Natural killer cell treated with Interleukin-12 subunit alpha and Interleukin-12 subunit beta and Interleukin-15 and Interleukin-18, amount 100 ng/mL, for 72 hours (primary cell): ENCODE results near the gene FZD2. TPM values are rescaled to one million over a fixed set of nuclear protein-coding genes. Genes with fewer than 3 reads are reported as not detected.

Source experiments
- ATAC-seq, 2 donors: fragments of 150-1000 bp; cut with Tn5 transposase in 1 of 2; sonication (Bioruptor Pico), chemical (Tn5 transposase) in 1 of 2; 2 replicates each; pipeline ENCODE4 v1.10.0; 2021
- DNase-seq: peaks from one replicate; pipeline ENCODE4 v3.0.0; 2022; ENCODE audit warnings: low spot score
- H3K27ac Mint-ChIP-seq, 2 donors: 1 replicate in 1 of 2; 2 replicates in 1 of 2; pipeline ENCODE4 v1.8.0; 2022; ENCODE audit warnings: mixed read lengths in 2 of 2, mild to moderate bottlenecking in 1 of 2, moderate library complexity in 1 of 2
- H3K27me3 Mint-ChIP-seq, 2 donors: 1 replicate in 1 of 2; 2 replicates in 1 of 2; pipeline ENCODE4 v1.8.0; 2022; ENCODE audit warnings: mixed read lengths in 2 of 2
- H3K36me3 Mint-ChIP-seq: one replicate; pipeline ENCODE4 v1.8.0; 2022; ENCODE audit warnings: mixed read lengths
- H3K4me1 Mint-ChIP-seq, 2 donors: 1 replicate in 1 of 2; 2 replicates in 1 of 2; pipeline ENCODE4 v1.8.0; 2022; ENCODE audit warnings: low read depth in 2 of 2, mixed read lengths in 2 of 2, mild to moderate bottlenecking in 1 of 2
- H3K4me3 Mint-ChIP-seq: one replicate; pipeline ENCODE4 v1.8.0; 2022; ENCODE audit warnings: mixed read lengths
- H3K9me3 Mint-ChIP-seq: 2 replicates; pipeline ENCODE4 v1.8.0; 2022; ENCODE audit warnings: mixed read lengths
- total RNA-seq, 2 donors: library from RNA; stranded (reverse); gene quantifications; one replicate each; pipeline ENCODE4 v1.2.3, GENCODE V29; 2022

Gene FZD2
- total RNA-seq, 2 donors from 2014 or later, result 0.20 TPM; not detected in 1

DNA sequence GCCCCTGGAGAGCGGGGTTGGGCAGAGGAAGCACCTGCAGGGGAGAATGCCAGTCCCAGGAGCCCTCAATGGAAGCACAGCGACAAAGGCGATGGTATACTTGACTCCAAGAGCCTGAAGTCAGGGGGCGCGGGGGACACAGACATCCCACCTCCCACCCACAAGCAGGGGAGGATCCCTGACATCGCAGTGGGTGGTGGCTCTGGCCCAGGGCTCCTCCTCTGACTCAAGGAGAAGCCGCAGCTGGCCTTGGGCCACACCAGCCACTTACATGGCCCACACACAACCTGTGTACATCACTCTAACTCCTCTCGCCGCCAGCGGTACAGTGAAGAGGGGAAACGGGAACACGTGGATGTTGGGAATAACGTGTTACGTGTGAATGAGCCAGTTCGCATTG is 44.3 kb downstream of the FZD2 start:
- DNase-seq, result no peak
- Mint-ChIP-seq H3K27me3 (peaks cover 0 to 9% of the 10 kb centered on the region in 2 donors), H3K27ac (no peak overlapping the region), H3K9me3 (no peaks in the 10 kb centered on the region), H3K4me1 (no peaks in the 10 kb centered on the region), H3K4me3 (no peak overlapping the region), H3K36me3 (no peaks in the 10 kb centered on the region)
- no peak for ATAC-seq

DNA sequence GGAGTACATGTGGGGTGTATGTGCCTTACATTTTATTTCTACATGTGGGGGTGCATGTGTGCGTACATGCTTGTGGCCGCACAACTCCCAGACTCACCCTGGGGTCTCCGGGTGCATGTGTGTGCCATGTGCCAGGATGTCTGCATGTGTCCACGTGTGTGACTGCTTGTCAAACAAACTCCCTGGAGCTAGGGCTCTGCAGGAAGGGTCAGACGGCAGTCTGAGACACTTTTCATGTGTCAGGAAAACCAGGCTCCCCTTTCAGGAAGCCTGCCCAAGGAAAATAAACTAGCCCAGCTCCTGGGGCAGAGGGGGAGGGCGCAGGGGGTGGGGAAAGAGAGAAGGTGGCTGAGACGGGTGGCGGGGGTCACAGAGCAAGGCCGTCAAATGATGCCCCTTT is 44.7 kb downstream of the FZD2 start:
- Mint-ChIP-seq H3K9me3 (no peaks in the 10 kb centered on the region), H3K27me3 (peaks cover 0 to 9% of the 10 kb centered on the region in 2 donors), H3K27ac (no peak overlapping the region), H3K4me3 (no peak overlapping the region), H3K36me3 (no peaks in the 10 kb centered on the region), H3K4me1 (no peaks in the 10 kb centered on the region)
- DNase-seq (no peak), ATAC-seq (no peak)

DNA sequence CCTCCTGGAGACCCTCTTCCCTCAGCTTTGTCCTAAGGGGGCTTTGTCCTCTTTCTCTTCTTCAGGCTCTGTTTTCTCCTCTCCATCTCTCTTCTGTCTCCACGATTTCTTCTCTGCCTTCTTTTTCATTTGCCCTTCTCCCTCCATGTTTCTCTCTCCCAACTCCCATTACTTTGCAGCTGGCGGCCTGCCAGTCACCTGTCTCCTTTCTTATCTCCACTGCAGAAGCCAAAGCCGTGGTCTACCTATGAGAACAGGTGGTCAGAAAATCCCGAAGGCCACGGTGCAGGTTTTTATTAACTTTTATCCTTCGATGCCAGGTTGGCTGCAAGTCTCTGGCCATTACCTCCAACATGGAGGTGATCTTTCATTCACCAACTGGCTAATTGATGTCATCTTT is 45.1 kb downstream of the FZD2 start:
- ATAC-seq (no peak), DNase-seq (no peak)
- H3K36me3 Mint-ChIP-seq, result no peaks in the 10 kb centered on the region
- no peak overlapping the region for H3K27ac Mint-ChIP-seq
- no peak overlapping the region for H3K4me3 Mint-ChIP-seq
- H3K27me3 Mint-ChIP-seq, result peaks cover 0 to 9% of the 10 kb centered on the region in 2 donors
- no peaks in the 10 kb centered on the region for H3K9me3 Mint-ChIP-seq
- H3K4me1 Mint-ChIP-seq, result no peaks in the 10 kb centered on the region

DNA sequence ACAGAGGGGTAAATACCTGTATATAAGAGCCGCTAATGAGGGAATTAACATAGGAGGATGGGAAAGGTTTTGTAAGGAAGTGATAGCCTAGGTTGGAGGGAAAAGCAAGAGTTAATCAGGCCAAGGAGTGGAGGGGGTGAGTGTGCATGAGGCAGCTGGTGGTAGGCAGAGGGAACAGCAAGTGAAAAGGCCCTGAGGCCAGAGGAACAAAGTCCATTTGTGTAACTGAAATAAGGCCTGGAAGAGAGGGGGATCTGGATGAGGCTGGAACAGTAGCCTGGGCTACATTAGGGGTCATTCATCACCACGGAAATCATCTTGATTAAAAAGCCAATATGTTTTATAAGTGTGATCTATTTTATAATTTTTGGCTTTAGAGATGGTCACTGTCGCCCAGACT is 45.7 kb downstream of the FZD2 start:
- ATAC-seq, result no peak
- H3K27me3 Mint-ChIP-seq, result peaks cover 0 to 9% of the 10 kb centered on the region in 2 donors
- H3K9me3 Mint-ChIP-seq, result no peaks in the 10 kb centered on the region
- H3K27ac Mint-ChIP-seq, result no peak overlapping the region
- no peaks in the 10 kb centered on the region for H3K4me1 Mint-ChIP-seq
- H3K36me3 Mint-ChIP-seq, result no peaks in the 10 kb centered on the region
- no peak for DNase-seq
- H3K4me3 Mint-ChIP-seq, result no peak overlapping the region

DNA sequence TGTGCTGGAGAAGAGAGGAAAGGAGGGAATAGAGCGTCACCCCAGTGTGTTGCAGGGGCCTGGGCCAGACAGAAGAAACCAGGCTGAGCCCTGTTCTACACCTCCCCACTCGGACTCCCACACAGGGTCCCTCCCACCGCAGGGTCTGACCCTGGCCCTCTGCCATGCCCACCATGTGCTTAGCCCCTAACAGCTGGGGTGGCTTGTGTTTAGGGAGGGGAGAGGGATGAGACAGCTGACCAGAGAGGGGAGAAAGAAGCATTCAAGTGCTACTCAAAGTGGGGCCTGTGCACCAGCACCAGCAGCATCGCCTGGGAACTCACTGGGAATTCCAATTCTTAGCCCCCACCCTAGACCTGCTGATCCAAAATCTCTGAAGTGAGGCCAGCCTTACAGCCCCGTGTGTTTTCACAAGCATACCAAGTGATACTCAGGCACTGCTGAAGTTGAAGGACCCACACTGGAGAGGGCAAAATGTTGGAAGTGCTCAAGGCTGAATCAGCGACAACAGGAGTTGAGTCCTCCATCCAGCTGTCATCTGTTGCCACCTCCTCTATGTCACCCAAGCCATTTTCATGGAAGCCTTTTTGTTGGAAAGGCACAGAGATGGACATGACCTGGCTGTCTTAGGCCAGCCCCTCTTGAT is 47.0 kb downstream of the FZD2 start:
- Mint-ChIP-seq H3K36me3 (no peaks in the 10 kb centered on the region), H3K9me3 (no peaks in the 10 kb centered on the region), H3K4me1 (no peaks in the 10 kb centered on the region), H3K27ac (no peak overlapping the region), H3K4me3 (no peak overlapping the region), H3K27me3 (peaks cover 0 to 9% of the 10 kb centered on the region in 2 donors)
- ATAC-seq, result no peak
- DNase-seq, result no peak

DNA sequence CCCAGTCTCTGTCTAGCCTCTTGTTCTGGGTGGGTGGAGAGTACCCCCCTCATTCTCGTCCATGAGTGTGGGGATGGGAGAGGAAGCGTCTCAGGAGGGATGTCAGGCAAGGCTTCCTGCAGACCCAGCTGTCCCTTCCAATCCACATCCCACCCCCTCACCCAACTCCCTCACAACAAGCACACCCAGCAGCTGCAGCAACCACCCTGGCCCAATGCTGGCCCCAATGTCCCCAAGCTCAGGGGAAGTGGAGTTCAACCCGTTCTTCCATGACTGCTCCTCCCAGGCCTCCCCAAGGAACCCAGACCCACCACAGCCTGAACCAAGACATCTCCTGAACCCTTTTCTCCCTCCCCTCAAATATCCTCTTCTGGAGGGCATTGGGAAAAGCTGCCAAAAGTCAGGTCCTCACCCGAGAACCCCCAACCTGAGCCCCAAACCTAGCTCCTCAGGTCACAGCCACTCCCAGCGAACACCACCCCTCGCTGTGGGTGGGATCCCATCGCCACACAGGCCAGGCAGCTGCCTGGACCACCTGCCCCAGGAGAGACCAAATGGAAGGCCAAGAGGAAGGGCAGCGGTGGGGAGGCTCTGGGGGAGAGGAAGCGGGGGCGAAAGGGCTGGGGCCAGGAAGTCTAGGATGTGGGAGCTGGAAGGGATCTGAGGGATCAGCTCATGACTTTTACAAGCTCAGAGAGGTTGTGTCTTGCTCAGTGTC is 47.6 kb downstream of the FZD2 start:
- DNase-seq (no peak), ATAC-seq (no peak)
- Mint-ChIP-seq H3K36me3 (no peaks in the 10 kb centered on the region), H3K27ac (no peak overlapping the region), H3K4me1 (no peaks in the 10 kb centered on the region), H3K27me3 (peaks cover 0 to 9% of the 10 kb centered on the region in 2 donors), H3K9me3 (no peaks in the 10 kb centered on the region), H3K4me3 (no peak overlapping the region)

DNA sequence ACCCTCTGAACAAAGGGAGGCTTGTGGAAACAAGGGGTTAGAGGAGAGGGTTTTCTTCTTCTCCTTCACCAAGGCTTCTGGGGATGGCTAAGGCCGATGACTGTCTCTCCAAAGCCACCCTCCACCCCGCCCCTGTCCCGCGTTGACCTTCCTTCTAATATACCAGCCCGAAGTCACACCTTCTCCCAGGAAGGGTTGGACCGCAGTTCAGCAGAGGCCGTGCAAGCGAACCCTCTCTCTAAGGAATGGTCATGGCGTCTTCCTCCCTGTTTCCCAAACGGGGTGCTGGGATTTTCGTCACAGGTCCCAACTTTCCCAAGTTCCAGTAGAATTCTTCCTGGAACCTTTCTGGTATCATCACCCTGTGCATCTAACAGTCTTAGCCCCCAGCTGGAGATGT is 49.4 kb downstream of the FZD2 start:
- Mint-ChIP-seq H3K4me1 (no peaks in the 10 kb centered on the region), H3K27me3 (peaks cover 2 to 9% of the 10 kb centered on the region in 2 donors), H3K27ac (no peak overlapping the region), H3K4me3 (no peak overlapping the region), H3K9me3 (no peaks in the 10 kb centered on the region), H3K36me3 (no peaks in the 10 kb centered on the region)
- ATAC-seq (no peak), DNase-seq (no peak)

DNA sequence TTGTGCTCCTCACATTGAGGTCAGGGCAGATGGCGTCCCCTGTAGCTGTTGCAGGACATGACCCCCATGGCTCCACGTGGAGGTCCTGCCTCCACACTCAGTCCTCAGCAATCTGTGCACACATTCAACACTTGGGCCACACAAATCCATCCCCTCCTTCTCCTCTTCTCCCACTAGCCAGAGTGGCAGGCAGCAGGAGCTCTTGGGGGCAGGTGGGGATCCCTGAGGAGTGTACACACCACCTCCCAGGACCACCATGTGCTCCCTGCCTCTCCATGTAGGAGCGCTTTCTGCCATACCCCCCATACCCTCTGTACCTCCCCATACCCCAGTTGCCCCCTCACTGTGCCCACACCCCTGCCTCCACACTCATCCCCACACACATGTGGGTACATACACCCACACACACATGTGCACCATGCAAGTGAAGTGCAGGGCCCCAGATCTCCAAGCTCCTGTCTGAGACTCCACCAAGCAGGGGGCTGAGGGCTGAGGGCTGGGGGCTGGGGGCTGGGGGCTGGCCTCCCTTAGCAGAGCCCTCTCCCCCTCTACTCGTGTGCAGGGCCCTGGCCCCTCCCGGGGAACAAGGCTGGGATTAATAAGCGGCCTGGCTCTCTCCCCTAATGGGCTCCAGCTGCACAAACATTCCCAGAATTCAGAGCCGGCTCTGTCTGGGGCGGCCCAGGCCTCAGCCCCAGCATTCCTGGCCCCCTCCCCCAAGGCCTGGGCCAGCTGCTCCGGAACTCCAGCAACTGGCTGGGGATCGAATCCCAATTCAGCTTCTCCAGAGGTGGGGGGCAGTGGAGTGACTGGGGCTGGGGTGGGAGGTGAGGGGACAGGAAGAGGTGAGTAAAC is 50.8 kb downstream of the FZD2 start:
- ATAC-seq (no peak), DNase-seq (no peak)
- peaks cover 0 to 3% of the 10 kb centered on the region in 2 donors for H3K27me3 Mint-ChIP-seq
- H3K36me3 Mint-ChIP-seq, result no peaks in the 10 kb centered on the region
- H3K27ac Mint-ChIP-seq, result no peak overlapping the region
- H3K4me3 Mint-ChIP-seq, result no peak overlapping the region
- H3K4me1 Mint-ChIP-seq, result no peaks in the 10 kb centered on the region
- H3K9me3 Mint-ChIP-seq, result no peaks in the 10 kb centered on the region

DNA sequence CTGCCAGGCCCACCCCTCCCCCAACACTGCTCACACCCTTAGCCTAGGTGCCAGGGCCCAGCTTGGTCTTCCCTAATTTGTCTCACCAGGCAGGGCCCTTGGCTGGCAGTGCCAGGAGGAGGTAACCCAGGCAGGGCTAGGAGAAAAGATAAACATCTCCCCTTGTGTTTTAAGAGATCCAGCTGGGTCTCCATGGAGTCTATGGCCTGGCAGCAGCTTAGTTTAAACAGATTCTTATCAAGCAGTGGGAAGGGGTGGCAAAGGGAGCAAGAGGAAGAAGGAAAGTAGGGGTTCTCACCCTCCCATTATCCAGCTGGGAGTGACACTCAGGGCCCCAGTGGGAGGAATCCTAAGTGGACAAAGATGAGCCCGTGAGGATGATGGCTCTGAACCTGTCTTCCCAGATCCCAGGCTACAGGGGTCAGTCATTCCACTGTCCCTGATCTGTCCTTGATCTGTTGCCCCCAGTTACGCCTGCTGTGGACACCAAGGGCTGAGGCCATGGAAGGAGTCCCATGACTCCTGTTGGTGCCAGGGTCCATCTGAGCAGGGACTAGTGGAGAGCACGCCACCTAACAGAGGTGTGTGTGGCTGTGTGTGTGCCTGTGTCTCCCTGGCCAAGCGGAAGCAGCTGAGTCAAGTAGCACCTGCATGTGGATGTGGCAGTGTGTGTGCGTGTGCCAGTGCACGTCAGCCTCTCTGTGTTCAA is 51.6 kb downstream of the FZD2 start:
- no peak overlapping the region for H3K27ac Mint-ChIP-seq

DNA sequence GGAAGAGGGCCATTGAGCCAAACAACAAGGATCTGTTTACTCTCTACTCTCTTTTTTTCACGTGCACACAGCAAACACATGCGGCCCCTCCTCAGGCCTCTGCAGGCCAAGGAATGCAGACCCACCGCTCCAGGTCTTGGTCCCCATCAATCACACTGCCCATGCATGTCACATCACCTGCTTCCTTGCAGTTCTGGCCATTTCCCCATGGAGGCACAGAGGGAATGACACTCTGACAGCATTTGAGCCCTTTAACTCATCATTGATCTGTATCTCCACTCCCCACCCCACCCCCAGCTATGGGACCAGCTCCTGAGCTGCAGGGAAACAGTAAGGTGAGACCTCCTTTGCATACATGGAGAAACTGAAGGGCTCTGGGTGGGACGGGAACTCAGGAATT is 53.0 kb downstream of the FZD2 start:
- Mint-ChIP-seq H3K27me3 (peaks cover 11 to 16% of the 10 kb centered on the region in 2 donors), H3K9me3 (no peaks in the 10 kb centered on the region), H3K4me3 (no peak overlapping the region), H3K4me1 (no peaks in the 10 kb centered on the region), H3K36me3 (no peaks in the 10 kb centered on the region), H3K27ac (no peak overlapping the region)
- ATAC-seq (no peak), DNase-seq (no peak)

More for the DNA sequence above, 51.6 kb downstream of the FZD2 start:
- no peaks in the 10 kb centered on the region for H3K4me1 Mint-ChIP-seq
- no peaks in the 10 kb centered on the region for H3K36me3 Mint-ChIP-seq
- ATAC-seq, result no peak
- H3K4me3 Mint-ChIP-seq, result no peak overlapping the region
- no peaks in the 10 kb centered on the region for H3K9me3 Mint-ChIP-seq
- H3K27me3 Mint-ChIP-seq, result peaks cover 1 to 3% of the 10 kb centered on the region in 2 donors
- no peak for DNase-seq

Other genes starting within 250 kb of the FZD2 start
- gene RUNDC3A, start 248.9 kb upstream of the FZD2 start, total RNA-seq, result under 1 TPM in 1 of 2 donors, not detected in 1; 0.48 TPM
- gene SLC25A39, start 232.7 kb upstream of the FZD2 start, total RNA-seq, result 100 to 1,000 TPM; 121 to 192 TPM
- 10 to 100 TPM; 49.5 to 57.3 TPM for gene GRN, start 212.2 kb upstream of the FZD2 start, total RNA-seq
- gene FAM171A2, start 193.6 kb upstream of the FZD2 start, total RNA-seq, result under 1 TPM in 1 of 2 donors, not detected in 1; 0.25 TPM
- gene ITGA2B, start 167.8 kb upstream of the FZD2 start, total RNA-seq, result 1 to 10 TPM; 1.8 to 6.8 TPM
- 10 to 100 TPM; 61.1 to 68.3 TPM for gene GPATCH8, start 54.1 kb upstream of the FZD2 start, total RNA-seq
- under 1 TPM in 1 of 2 donors, not detected in 1; 0.17 TPM for gene MEIOC, start 99.0 kb downstream of the FZD2 start, total RNA-seq
- gene CCDC43, start 132.3 kb downstream of the FZD2 start, total RNA-seq, result 10 to 100 TPM; 27.6 to 36.0 TPM
- 10 to 100 TPM; 18.0 to 48.1 TPM for gene DBF4B, start 151.2 kb downstream of the FZD2 start, total RNA-seq
- gene ADAM11, start 201.5 kb downstream of the FZD2 start, total RNA-seq, result under 1 TPM; 0.31 to 0.53 TPM